HG03108 (cell line): Measurements from ENCODE around the gene DPT.

Experiments used
- ATAC-seq: cut with Tn5 transposase; IDR thresholded peaks from one replicate; pipeline ENCODE4 v1.9.1; 2021; ENCODE audit warnings: moderate library complexity; ENCODE audit not compliant: unreplicated experiment

The DPT gene

DNA sequence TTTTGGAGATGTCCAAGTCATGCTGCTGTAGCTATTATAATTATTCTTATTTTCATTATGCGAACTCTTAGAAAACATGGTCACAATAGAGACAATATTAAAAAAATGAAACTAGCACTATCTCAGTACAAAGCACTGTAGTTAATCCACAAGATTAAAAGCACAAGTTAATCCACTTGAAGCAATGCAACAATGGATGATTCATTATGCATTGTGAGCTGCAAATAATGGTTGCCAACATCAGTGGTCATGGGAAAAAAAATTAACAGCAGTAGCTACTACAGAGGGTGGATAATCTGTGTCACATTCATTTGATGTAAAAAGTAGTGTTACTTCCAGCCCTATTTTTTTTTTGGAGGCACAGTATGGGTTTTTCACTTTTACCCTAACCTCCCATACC lies 56.7 kb downstream of the DPT start:
- no peak for ATAC-seq

DNA sequence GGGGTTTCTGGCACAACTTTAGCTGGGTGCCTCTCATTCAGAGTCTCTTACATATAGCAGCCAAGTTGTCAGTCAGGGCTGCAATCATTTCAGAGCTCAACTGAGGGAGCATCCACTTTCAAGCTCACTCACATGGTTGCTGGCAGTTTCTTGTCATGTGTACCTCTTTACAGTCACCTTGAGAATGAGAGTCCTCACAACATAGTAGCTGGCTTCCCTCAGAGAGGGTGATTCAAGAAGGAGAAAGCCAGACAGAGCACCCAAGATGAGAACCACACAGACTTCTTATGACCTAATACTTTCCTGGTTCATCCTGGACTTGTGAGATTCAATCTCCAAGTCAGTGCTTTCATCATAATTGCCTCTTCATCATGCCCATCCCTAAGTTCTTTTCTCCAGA lies 57.2 kb downstream of the DPT start:
- no peak for ATAC-seq

DNA sequence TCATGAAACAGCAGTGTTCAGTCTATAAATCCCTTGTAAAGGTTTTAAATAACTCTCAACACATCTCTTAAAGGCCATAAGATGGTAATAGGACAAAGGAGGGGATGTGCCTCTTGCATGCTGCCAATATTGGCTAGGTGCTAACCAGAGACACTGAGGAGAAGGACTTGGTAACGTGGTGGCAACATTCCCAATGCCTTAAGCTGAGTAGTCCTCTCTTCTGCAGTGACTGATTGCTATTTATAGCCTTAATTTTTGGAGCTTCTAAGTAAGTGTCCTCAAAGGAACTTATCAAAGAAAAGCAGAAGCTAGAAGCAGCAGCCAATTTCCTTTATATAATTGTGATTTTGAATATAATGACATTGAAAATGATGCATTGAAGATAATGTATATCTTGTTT lies 63.0 kb downstream of the DPT start:
- no peak for ATAC-seq

DNA sequence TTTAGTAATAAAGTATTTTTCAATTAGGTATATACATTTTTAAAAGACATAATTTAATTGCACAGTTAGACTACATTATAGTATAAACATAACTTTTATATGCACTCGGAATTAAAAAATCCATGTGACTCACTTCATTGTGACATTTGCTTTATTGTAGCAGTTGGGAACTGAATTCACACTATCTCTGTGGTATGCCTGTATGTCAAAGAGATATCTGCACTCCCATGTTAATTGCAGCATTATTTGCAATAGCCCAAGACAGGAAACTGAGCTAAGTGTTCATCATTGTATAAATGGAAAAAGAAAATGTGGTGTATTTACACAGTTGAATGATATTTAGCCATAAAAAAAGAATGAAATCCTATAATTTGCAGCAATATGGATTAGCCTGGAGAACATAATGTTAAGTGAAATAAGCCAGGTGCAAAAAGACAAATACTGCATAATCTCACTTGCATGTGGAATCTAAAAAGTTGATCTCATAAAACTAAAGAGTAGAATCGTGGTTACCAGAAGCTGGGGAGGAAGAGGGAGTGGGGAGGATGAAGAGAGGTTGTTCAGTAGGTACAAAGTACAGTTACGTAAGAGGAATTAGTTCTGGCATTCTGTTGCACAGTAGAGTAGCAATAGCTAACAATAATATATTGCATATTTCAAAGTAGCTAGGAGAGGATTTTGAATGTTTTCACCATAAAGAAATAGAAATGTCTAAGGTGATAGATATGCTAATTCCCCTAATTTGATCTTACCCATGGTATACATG lies 64.8 kb downstream of the DPT start:
- no peak for ATAC-seq

DNA sequence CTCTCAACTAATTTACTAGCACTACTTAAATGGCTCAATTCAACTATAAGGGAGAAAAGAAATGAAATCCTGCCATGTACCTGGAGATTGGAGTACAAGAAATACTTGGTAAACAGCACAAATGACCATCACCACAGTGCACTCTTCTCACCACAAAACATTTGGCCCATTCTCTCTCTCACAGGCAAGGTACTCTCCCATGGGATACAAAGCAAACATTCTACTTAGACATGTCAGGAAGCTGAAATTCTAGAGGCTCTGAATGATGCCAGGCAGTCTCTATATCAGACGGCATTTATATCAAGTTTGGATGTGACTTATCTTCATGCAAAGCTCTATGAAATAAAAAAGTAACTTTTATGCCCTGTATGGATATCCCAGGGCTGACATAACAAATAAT lies 72.5 kb downstream of the DPT start:
- no peak for ATAC-seq

DNA sequence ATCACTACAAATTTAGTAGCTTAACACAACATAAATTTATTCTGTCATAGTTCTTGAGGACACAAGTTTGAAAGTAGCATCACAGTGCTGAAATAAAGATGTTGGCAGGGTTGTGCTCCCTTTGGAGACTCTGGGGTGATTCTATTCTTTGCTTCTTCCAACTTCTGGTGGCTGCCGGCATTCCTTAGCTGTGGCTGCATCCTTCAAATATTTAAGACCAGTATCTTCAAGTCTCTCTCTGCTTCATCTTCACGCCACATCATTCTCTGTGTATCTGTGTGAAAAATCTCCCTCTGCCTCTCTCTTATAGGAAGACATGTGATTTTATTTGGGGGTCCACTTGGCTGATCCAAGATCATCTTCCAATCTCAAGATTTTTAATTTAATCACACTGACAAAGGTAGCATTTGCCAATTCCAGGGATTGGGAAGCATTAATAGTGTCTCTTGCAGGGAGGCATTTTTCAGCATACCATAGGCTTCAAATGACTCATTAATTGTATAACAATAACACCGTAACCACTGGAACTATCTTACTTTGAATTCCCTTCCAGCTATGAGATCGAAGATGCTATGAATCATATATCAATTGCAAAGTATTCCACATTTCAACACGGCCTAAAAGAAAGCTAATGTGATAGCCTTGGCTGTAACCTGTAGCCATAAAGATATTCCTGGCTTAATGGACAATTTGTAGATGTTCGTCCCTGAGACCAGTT lies 74.6 kb downstream of the DPT start:
- ATAC-seq, result no peak

DNA sequence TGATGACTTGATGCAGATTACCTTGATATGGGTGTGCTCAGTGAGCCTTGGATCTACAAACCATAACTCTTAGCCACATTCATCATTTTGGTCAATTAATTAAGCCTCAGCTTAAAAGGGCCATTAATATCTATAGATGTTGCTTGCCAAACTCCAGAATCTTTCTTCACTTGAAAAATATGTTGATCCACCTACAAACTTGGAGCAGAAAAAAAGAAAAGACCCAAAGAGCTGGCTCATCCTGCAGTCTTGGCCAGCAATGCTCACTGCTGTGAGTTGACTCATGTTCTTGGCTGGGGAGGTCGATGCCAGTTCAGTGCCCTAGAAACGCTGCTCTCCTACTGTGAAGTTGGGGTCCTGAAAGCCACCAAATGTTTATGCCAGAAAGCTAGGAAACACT lies 75.4 kb downstream of the DPT start:
- no peak for ATAC-seq

DNA sequence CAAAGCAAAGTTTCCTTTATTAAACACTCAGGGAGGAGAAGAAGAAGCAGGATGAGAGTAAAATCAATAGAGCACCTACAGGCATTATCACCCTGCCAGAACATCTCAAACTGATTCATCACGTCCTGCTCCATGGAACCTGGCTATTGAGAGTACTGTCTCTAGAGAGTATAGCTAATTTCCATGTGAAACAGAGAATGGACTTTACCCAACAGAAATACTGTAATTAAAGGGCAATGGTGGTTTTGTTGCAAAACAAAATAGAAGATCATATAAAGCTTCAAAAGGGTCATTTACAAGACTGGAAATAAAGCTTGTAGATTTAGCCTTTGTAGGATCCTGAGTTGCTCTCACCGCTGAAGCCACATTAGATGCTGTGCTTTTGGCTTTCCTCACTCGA lies 83.3 kb downstream of the DPT start:
- ATAC-seq, result no peak
